NCI-H187 (cell line): ENCODE data around the gene TMEM178A.

ENCODE experiments used
- DNase-seq, 2 experiments: peaks; one replicate each; lab custom pipeline; 2025; lab: John Stamatoyannopoulos, UW

Gene TMEM178A

DNA sequence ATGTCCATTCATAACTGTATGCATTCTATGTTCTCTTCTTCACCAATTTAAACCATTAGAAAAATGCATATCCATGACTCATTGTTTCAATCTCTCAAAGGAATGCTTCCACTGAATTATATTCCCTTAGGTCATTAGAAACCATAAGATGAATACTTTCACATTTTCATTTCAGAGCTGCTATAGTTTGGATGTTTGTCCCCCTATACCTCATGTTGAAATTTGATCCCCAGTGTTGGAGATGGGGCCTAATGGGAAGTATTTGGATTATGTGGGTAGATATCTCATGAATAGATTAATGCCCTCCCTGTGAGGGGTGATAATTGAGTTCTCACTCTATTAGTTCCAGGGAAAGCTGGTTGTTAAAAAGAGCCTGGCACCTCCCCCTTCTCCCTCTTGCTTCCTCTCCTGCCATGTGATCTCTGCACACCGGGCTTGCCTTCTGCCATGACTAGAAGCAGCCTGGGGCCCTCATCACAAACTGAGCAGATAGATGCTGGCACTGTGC is 77.6 kb downstream of the TMEM178A start:
- no peak for DNase-seq

DNA sequence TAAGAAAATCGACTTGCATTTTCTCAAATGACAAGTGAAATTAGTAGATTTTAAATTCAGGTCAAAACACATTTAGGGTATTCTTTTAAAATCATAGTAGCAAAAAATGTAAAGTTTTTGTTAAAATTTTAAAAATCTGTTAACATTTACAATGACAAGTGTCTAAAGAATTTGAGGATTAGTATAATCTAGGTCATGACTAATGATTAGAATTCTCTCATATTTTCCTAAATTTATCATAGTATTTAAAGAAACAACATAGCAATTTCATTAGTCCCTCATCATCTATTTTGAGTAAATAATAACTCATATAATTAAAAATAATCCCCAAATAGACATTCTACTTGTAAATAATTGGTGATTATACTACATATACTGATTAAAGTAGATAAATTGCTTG is 89.7 kb downstream of the TMEM178A start:
- no peak for DNase-seq

DNA sequence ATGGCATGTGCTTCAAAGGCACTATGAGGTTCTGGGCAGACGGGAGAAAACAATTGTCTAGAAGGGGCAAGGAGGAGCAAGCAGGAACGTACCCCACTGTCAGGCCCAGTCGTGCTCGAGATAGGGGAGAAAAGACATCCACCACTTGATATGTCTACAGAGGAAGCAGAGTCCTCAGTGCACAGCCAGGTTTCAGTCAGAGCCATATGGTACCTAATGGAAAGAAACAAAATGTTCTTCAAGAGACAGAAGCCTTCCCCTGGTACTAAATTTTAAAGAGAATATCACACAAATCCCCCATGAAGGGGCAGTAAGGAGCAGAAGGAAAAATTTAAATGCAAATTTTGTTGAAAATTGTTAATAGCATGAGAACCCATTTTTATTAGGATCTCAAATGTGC is 91.4 kb downstream of the TMEM178A start:
- no peak for DNase-seq

DNA sequence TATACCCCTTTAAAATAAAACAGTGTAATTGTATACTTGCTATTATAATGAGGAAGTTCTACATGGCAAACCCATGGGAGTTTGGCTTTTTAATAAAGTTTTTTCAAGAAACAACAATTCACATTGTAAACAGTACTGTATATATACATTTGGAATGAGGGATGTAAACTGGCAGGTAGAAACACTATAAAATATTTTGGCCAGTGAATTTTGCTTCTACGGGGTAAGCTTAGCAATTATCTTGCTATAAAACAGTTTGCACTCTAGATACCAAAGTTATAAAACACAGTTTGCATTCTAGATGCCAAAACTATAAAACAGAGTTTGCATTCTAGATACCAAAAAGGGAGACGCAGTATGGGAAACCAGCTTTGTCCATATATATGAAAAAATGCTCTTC is 96.7 kb downstream of the TMEM178A start:
- no peak for DNase-seq
